Measurements from ENCODE around the gene CACFD1.

- TF ChIP-seq POLR2AphosphoS5 (IDR thresholded peaks at IDR 0.05; ENCODE audit: insufficient read depth, low read depth, low read length) (no peak), CTCF (IDR thresholded peaks at IDR 0.05; ENCODE audit: extremely low read depth in 1 of 2, insufficient read depth in 1 of 2, low read depth in 1 of 2, low read length in 2 of 2) (no peak), EZH2 (IDR thresholded peaks at IDR 0.05; ENCODE audit: borderline replicate concordance, low read depth, low read length, severe bottlenecking) (no peak), POLR2A (IDR thresholded peaks at IDR 0.05; ENCODE audit: low read depth, low read length) (no peak), JUN (IDR thresholded peaks at IDR 0.05; ENCODE audit: borderline replicate concordance, insufficient read depth, insufficient read length, low read depth) (no peak), MAX (IDR thresholded peaks at IDR 0.05; ENCODE audit: insufficient read depth, insufficient read length) (no peak), FOS (IDR thresholded peaks at IDR 0.05; ENCODE audit: borderline replicate concordance, insufficient read depth, low read length) (no peak)
Observed at GRCh38 chr9:133470988-133471387, 11.2 kb downstream of the CACFD1 start.

Data from endothelial cell of umbilical vein (primary cell).